Measurements from ENCODE around the gene PPP1R12B.
"Not testable (repeated sequence)": the region's sequence is repeated elsewhere in the genome, so short reads cannot be mapped to it uniquely, and the experiment has no call there.

Gene PPP1R12B

DNA sequence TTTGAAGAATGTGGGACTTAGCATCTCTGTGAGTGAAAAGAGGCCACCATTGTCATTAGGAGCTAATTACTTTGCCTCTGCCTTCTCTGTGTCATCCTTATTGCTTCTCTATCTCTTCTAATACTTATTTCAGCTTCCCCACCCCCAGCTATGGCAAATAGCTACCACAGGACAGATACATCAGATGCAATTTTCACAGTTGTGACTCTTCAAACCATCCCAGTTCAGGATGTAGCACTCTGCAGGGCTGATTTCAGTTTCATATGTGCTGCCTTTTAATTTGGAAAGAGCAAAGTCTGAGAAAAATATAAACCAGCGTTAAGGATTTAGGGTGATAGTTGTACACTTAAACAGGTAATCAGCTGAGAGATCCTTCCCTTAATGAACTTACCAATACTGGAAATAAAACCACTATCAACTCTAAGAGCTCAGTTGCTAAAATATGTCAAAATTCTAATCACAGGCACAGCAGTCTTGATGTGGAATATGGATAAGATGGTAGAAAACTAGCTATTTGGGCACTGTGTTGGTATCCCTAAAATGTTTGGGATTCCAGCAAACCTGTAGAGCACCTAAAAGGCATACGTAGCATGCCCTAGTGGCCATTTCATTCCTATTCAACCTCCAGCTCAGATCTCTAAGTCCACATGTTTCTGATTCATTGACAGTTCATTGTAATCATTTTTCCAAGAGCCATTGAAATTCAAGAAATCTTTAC is 213.4 kb downstream of the PPP1R12B start:
- no peak for DNase-seq (ENCODE audit: low spot score)

DNA sequence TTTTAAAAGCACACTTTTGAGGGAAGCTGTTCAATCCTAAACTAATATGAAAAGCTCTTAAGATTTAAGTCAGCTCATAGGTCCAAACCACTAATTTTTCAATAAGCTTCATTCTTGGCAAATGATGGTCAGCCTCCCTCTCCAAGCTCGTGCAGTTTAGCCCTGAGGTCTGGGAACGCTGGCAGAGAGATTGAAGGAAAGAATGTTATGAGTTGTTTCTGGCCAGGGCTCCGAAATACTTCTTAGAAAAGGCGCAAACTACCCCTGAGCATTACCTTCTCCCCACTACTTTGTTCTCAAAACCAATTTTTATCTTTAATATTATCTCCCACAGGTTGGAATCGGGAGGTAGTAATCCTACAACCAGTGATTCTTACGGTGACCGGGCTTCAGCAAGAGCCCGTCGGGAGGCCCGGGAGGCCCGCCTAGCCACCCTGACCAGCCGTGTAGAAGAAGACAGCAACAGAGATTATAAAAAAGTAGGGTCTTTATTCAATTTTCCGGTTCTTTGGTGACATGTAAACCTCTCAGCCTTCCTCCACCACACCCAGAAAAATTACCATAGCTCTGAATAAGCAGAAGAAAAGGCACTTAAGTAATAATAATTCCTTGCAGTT is 214.1 kb downstream of the PPP1R12B start:
- no peak for DNase-seq (ENCODE audit: low spot score)

DNA sequence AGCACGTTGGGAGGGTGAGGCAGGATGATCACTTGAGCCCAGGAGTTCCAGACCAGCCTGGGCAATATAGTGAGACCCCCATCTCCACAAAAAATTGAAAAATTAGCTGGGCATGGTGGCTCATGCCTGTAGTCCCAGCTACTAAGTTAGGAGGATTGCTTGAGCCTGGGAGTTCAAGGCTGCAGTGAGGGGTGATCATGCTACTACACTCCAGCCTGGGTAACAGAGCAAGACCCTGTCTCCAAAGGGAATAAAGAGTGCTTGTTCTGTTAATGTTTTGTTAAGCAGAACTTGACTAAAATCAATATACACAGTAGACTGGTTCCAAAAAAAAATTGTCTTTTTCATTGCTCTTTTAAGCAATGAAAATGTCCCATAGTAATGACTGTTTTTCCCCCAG is 215.3 kb downstream of the PPP1R12B start:
- no peak for DNase-seq (ENCODE audit: low spot score)

DNA sequence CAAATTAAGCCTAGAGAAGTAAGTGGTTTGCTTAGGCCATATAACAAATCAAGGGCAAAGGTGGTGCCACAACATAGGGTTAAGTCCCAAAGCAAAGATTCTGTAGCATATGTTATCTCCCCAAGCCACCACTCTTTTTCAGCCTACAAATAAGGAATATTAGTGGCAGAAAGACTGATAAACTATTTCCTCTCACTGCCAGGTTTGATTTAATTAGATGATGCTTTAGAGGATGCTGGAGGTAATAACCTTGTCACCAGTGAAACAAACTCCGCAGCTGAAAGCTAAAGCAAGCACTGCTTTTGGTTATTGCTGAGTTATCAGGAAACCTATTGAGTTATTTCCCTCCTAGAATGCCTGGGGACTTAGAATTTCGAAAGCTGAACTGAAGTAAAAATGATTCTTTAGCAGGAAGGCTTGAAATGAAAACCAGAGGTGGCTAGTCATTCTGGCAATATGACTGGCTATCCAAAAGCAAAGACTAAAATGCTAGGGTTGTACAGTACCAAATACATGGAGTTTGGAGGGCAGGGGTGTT is 216.5 kb downstream of the PPP1R12B start:
- DNase-seq (ENCODE audit: low spot score) = no peak

DNA sequence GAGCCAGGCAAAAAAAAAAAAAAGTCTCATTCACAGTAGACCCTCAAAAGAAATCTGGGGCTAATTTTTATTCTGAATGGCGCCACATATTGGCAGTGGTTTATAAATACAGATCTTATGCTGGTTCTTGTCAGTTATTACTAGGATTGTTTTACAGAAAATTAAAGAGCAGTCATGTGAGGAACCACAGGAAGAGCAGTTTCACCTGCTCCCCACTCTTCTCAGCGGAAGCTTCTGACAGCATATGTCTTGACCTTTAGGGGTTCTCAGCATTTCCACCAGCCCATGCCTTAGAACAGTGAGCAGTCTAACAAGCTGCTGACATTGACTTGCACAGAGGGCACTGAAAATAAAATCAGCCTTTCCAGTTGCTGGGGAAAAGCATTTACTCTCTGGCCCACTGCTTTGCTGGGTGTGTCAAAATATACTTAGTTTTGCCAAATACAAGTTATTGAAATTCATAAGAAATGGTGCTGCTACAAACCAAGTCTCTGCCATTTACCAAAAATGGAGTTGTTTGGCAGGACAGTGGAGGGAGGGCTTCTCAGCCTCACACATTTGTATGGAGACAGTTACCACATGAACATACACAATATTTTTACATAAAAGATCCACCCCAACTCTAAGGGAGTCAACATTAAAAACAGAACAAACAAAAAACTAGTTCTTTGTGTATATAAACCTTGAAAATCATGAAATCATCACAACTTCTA is 217.5 kb downstream of the PPP1R12B start:
- DNase-seq (ENCODE audit: low spot score) = no peak

DNA sequence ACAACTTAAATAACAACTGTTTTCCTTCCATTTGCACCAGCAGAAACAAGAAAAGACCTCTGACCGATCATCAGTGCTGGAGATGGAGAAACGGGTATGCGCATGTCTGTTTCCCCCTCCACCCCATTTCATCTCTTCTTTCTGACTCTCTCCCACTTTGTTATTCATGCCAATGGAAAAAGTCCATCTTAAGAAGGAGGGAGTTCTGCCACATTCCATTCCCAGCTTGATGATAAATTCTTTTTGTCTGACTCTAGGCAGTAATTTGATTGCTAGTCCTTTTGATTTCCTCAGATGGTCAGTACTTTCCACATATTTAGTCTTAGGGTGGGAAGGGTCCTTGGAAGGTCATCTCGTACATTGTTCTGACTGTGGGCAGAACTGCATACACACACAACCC is 219.2 kb downstream of the PPP1R12B start:
- DNase-seq (ENCODE audit: low spot score) = peak; percentile 56

DNA sequence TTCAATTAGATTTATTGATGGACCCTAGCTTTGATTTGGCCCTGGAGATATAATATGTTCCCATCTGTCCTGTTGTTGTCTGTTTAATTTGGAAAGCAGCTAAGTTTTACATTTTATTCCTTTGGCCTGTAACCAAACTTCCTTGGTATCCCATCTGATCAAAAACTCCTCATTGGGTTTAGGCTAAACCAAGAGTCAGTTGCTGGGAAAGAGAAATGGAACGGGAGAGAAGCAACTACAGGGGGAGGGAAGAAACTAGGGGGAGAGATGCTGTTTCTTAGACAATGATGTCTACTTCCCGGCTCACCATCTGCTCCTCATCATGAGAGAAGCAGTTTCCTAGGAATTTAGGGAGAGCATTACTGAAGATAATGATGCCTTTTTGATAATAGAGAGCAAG is 219.9 kb downstream of the PPP1R12B start:
- DNase-seq (ENCODE audit: low spot score) = no peak

DNA sequence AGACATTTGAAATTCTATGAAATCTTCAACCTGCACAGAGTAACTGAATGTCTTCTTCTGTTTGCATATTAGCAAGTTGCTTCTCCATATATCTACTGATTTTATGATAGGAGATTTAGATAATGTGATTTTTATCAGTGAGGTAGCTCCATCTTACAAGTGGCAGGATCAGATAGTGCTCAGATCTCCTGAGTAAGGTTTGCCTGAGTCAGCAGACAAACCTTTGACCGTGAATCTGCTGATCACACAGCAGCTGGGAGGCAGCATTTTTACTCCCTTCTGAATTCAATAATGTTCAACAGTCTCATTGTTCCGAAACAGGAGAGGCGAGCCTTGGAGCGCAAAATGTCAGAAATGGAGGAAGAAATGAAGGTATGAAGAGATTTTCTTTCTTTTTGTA is 220.3 kb downstream of the PPP1R12B start:
- no peak for DNase-seq (ENCODE audit: low spot score)

DNA sequence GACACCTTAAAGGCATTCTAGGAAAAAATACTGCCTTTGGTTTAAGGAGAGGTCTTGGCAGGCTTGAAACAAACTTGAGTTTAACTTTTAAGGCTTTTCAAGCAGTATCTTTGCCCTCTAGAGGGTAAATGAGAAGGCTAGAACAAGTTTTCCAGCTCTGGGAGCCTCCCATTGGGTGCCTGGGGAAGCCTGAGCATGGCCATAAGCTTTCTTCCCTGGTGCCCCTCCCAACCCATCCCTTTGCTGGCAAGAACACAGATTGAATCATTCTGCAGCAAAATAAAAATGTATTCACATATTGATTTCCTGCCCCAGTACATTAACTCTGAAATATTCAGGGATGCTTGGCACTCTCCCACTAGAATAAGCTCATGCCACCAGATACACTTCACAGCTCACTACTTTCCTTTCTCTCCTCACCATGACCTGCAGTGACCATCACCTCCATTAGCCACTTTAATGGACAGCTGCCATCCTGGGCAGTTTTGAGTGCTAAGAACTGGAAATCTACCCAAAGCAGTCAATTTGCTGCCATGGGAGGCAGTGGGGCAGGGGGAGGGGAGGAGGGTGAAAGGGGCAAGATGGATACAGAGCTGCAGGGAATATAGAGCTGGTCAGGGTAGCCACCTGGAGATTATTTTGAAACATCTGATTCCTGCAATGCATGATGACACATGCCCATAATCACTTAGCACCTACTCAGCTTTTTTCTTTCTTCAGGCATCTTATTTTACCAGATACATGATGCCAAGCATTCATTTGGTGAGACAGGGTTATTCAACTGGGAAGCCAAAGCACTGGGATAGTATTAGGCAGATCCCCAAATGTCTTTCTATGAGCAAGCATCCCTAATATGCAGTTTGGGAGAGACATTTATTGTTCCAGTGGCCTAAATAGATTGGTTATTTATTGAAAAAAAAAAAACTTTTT is 221.2 kb downstream of the PPP1R12B start:
- no peak for DNase-seq (ENCODE audit: low spot score)

DNA sequence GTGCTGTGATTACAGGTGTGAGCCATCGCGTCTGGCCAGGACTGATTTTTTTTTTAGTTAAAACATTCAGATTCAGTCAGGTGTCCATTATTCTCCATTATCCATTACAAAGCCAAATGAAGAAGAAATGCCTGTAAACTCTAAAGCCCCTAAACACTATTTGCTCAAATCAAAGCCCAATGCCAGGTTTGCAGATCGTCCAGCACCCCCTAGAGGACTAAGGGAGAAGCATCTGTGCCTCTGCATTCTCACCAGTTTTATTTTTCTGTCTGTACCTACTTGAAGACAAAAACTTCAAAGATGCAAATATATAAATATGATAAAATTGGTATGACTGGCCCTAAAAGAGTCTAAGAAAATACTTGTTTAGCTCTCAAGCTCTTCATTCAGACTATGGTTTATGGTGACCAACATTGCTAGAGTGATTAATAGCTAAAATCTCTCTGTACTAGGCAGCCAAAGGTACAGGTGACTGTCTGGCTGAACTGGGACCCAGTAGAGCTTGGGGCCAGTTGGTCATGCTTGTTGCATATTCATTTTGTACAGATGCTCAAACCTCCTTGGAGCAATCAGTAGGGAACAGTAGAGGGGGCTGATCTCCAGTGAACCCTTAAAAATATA is 223.3 kb downstream of the PPP1R12B start:
- DNase-seq (ENCODE audit: low spot score) = peak; percentile 46

DNA sequence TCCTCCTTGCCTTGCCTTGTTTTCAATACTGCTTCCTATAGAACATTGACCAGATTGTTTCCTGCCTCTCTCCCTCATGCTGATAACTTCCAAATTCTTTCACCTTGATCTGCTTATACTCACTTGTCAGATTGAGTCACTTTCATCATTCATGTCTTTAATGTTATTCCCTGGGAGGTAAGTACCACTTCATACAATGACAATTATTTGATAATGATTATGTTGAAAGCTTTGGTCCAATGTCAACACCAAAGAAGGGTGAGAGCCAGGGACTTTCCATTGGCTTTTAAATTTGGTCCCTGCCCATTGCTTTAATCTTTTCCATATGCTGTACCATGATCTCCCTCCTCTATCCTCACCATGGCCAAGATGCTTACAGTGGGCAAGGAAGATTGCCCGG is 224.4 kb downstream of the PPP1R12B start:
- no peak for DNase-seq (ENCODE audit: low spot score)

DNA sequence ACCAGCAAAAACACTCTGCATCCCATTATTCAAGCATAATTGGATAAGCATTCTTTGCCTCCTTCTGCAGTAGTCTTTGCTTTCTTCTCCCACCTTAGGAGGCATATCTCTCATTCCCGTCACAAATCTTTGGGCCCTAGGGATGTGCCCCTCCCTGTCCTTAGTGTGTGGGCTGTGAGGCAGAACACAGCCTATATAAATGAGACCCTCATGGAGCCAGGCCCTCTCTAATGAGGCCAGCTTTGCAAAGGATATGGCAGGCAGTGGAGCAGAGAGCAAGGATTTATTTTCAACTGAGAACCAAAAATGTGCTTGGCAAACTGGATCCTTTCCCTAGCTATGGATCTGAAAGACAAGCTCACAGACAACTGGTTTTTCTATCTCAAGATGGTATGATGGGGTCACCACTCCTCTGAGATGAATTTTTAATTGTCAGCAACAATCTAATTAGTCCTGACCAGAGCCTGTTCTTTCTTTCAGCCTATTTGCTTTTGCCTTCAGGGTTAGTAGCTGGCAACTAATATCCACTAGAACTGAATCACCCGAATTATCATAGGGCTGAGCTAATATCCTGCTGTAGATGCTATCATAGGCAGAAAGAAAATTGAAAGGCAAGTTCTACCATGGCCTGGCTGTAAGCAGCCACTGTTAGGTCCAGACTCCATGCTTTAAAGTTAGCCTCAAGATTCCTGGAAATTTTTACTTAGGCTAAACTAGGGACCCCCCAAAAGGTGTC is 227.6 kb downstream of the PPP1R12B start:
- peak; percentile 43 for DNase-seq (ENCODE audit: low spot score)

DNA sequence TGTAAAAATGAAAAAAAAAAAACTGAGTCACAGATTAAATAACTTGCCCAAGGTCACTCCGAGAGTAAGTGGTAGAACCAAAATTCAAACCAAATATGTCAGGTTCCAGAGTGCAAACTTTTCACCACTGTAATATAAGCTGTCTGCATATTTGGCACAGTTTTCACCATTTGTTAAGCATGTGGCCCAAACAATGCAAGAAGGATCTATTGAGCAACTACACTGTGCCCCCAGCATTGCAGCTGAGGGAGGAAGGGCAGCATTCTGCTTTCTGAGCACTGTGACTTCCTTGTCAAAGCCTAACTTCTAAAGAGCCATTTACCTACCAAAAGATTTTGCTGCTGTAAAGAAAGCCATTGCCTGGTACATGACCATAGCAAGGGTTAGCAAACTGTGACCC is 228.3 kb downstream of the PPP1R12B start:
- DNase-seq (ENCODE audit: low spot score) = peak; percentile 72

DNA sequence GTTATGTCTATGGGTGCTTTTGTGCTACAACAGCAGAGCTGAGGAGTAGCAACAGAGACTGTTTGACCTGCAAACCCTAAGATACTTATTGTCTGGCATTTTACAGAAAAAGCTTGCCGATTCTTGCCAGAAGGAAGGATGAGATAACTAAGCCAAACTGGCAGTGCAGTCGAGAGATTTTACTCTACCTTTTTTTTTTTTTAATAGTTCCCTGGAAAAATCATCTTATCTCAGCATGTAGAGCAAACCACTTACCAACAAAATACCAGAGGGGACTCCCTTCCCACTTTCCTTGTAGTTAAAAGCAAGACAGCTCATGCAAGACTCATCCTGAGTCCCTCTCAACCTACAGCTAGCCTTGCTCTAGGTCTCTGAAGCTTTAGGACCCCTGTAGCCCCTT is 228.9 kb downstream of the PPP1R12B start:
- no peak for DNase-seq (ENCODE audit: low spot score)

DNA sequence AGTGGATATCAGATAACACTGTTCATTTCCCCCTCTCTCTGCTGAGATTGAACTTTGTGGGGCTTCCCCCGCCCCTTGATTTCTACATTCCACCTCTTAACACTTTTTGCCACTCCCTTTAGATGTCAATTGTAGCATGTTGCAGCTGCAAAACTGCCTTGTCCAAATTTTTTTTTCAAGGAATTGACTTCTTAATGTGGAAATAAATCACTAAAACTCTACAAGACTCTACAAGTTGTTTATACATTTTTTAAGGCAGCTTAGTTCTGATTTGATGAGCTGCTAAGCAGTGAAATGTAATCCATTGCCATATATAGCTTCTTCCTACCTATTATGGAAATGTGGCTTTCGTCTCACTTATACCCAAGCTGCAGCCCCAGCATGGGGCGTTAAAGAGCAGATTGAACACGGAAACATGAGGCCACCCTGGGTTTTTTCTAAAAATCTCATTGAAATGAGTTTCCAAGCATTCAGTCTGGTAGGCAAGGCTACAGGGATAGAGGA is 229.6 kb downstream of the PPP1R12B start:
- no peak for DNase-seq (ENCODE audit: low spot score)

DNA sequence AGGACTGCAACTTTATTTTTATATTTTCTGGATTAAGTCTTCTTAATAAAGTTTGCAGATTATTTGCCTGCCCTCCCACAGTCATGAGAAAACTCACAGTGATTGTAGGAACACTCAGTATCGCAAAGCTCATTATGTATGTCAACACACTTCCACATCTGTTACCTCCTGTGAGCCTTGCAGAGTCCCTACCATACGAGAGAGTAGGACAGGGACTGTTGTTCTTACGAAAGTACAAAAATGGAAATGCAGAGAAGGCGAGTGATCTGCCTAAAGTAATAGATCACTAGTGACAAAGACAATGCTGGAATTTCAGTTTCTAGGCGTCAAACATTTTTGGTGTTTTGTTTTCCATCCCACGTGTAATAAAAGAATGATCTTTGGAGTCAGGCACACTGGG is 230.1 kb downstream of the PPP1R12B start:
- no peak for DNase-seq (ENCODE audit: low spot score)

DNA sequence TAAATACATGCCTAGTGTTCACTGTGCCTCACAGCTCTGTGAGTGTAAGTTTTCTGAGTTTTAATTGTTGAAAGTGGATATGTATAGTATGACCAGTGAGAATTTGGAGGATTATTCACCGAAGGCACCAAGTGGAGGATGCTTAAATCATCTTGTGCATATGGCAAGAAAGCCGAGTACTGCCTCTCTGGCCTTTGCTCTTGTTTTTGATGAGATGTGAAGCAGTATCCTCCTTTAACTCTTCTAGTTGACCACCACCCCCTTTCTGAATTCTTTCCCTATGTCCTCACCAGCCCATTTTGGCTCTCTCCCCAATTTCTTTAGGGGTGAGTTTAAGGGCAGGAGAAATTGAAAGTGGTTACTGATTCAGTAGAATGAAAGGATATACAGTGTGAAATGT is 231.3 kb downstream of the PPP1R12B start:
- peak; percentile 76 for DNase-seq (ENCODE audit: low spot score)

DNA sequence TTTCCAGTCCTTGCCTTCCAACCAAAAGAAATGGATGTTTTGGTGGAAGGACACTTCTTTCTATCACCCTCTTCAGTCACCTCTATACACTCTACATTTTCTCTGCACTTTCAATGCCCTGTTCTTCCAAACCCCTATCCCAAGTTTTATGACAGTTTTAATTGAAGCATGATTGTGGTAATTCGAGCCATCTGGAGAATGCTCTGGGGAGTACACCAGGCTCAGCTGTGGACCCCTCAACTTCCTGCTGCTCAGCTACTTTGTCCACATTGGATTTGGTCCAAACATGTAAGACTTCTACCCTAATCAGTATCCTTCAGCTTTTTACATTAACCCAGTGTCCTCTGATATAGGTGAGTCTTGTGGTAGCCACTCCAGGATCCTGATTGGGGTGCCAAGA is 232.1 kb downstream of the PPP1R12B start:
- DNase-seq (ENCODE audit: low spot score) = no peak

DNA sequence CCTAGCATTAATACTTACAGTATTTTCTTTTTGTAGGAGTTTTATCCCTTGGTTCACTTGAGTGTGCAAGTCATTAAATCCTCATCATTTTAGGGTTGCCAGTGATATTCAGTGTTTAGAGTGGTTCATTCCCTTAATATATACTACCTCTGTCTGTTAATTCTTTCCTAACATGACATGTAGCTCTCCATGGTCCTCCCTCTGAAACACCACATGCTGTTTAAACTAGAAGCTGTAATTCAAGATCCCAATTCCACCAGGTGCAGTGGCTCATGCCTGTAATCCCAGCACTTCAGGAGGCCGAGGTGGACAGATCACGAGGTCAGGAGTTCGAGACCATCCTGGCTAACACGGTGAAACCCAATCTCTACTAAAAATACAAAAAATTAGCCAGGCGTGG is 233.9 kb downstream of the PPP1R12B start:
- DNase-seq (ENCODE audit: low spot score) = not testable (repeated sequence)

DNA sequence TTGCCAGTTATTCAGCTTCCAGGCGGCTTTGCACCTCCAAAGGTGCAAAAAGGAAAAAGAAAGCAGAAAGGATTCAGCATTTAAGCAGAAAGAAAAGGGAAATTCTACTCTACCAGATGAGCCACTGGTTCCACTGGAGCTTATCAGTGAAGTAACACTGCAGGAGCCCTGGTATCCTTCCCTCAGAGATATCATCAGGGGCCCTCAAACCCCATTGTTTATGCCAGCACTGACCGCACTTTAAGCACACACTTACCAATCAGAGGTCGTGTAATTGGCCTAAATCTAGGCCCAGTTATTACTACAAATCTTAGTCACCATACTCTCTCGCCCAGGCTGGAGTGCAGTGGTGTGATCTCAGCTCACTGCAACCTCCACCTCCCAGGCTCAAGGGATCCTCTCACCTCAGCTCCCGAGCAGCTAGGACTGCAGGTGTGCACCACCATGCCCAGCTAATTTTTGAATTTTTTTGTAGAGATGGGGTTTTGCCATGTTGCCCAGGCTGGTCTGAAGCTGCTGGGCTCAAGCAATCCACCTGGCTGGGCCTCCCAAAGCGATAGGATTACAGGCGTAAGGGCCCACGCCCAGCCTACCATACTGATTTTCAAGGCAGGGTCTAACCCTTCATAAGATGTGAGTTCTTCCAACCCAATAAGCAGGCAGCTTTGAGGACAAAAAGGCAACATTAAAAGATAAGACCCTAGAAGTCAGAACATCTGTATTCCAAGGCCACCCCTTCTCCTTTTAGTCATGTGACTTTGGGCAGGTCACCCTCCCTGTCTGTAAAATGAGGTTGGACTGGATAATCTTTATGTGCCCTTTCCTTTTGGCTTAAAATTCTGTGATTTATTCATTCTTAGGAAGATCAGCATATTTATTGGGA is 236.4 kb downstream of the PPP1R12B start:
- DNase-seq (ENCODE audit: low spot score) = no peak
